ENCODE results near the gene IQGAP1.

IQGAP1 gene

GRCh38 chr15:90352107-90352893 is 35.7 kb upstream of the IQGAP1 start, which contains the start of gene ZNF774:
TSS of gene ZNF774 (plus strand) at chr15:90352284. CDS start at chr15:90354661, 2,377 bp downstream.
- H3K9me3 ChIP-seq: no peaks in the 10 kb centered on the region
- peak; percentile 18 for TF ChIP-seq CTCF (IDR thresholded peaks at IDR 0.05)
- H3K4me3 ChIP-seq (ENCODE audit: low read depth in 1 of 2, low read length in 1 of 2): peak within 1 kb of the TSS; percentile 67 to 91
- H3K27ac ChIP-seq: no peak within 1 kb of the TSS
- H3K4me1 ChIP-seq (ENCODE audit: control insufficient read depth in 1 of 2, insufficient read depth in 1 of 2, low read depth in 1 of 2, low read length in 1 of 2): peaks cover 12 to 13% of the 10 kb centered on the region in 2 experiments
- H3K36me3 ChIP-seq: no peaks in the 10 kb centered on the region
- H3K27me3 ChIP-seq: peaks cover 18% of the 10 kb centered on the region

GRCh38 chr15:90354986-90355385 is 33.1 kb upstream of the IQGAP1 start:
- H3K9me3 ChIP-seq: no peaks in the 10 kb centered on the region
- H3K36me3 ChIP-seq: no peaks in the 10 kb centered on the region
- no peak for TF ChIP-seq CTCF (IDR thresholded peaks at IDR 0.05)
- H3K4me3 ChIP-seq (ENCODE audit: low read depth in 1 of 2, low read length in 1 of 2): no peak overlapping the region
- H3K4me1 ChIP-seq (ENCODE audit: control insufficient read depth in 1 of 2, insufficient read depth in 1 of 2, low read depth in 1 of 2, low read length in 1 of 2): peaks cover 12 to 13% of the 10 kb centered on the region in 2 experiments
- no peak overlapping the region for H3K27ac ChIP-seq
- peaks cover 18% of the 10 kb centered on the region for H3K27me3 ChIP-seq

DNA sequence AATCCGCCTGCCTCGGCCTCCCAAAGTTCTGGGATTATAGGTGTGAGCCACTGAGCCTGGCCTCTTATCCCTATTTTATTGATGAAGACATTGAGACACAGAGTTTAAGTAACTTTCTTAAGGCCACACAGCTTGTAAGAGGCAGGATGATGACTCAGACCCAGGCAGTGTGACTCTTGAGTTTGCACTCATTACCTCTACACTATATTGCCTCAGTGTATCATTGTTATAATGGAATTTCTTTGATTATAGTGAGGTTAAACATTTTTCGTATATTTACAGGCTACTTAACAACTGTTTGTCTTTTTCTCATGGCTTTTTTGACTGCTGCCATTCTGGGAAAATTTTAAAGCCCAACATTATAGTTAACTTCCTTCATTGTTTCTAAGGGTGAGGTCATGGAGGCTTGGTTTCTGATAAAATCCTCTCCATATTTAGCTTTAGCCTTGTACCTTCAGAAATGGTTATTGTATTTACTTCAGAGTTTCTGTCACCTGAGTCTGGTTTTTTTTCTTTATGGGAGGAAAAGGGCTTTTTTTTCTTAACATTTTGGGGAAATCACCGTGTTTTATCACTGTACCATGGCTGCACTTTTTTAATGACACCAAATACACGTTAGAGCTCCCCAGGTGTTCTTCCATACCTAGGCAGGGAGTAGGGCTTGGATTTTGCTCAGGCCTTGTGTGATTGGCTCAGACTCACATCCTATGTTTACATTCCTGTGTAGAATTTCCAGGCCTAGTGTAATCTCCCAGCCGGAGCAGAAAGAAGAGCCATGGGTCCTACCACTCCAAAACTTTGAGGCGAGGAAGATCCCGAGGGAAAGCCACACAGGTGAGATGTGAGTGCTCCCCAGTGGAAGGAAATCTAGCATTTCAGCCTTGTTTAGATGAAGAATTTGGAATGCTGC is 29.7 kb upstream of the IQGAP1 start:
- TF ChIP-seq CTCF (IDR thresholded peaks at IDR 0.05): no peak
- no peak overlapping the region for H3K4me3 ChIP-seq (ENCODE audit: low read depth in 1 of 2, low read length in 1 of 2)
- no peak overlapping the region for H3K27ac ChIP-seq
- H3K4me1 ChIP-seq (ENCODE audit: control insufficient read depth in 1 of 2, insufficient read depth in 1 of 2, low read depth in 1 of 2, low read length in 1 of 2): peaks cover 0 to 5% of the 10 kb centered on the region in 2 experiments
- H3K36me3 ChIP-seq: no peaks in the 10 kb centered on the region
- H3K27me3 ChIP-seq: peaks cover 9% of the 10 kb centered on the region
- H3K9me3 ChIP-seq: no peaks in the 10 kb centered on the region

- no peak for TF ChIP-seq CTCF (IDR thresholded peaks at IDR 0.05)
- H3K4me3 ChIP-seq (ENCODE audit: low read depth in 1 of 2, low read length in 1 of 2): no peak overlapping the region
- H3K27me3 ChIP-seq: peaks cover 14% of the 10 kb centered on the region
- H3K27ac ChIP-seq: no peak overlapping the region
- H3K4me1 ChIP-seq (ENCODE audit: control insufficient read depth in 1 of 2, insufficient read depth in 1 of 2, low read depth in 1 of 2, low read length in 1 of 2): peaks cover 0 to 5% of the 10 kb centered on the region in 2 experiments
- no peaks in the 10 kb centered on the region for H3K9me3 ChIP-seq
- H3K36me3 ChIP-seq: no peaks in the 10 kb centered on the region
Observed at GRCh38 chr15:90360746-90361145, 27.3 kb upstream of the IQGAP1 start.

GRCh38 chr15:90362936-90363212 is 25.2 kb upstream of the IQGAP1 start:
- Histone ChIP-seq H3K27ac (no peak overlapping the region), H3K9me3 (no peaks in the 10 kb centered on the region)
- no peak for TF ChIP-seq CTCF (IDR thresholded peaks at IDR 0.05)

More at GRCh38 chr15:90362936-90363212, 25.2 kb upstream of the IQGAP1 start:
- Histone ChIP-seq H3K36me3 (no peaks in the 10 kb centered on the region), H3K4me3 (ENCODE audit: low read depth in 1 of 2, low read length in 1 of 2) (no peak overlapping the region), H3K4me1 (ENCODE audit: control insufficient read depth in 1 of 2, insufficient read depth in 1 of 2, low read depth in 1 of 2, low read length in 1 of 2) (peaks cover 0 to 5% of the 10 kb centered on the region in 2 experiments), H3K27me3 (peaks cover 18% of the 10 kb centered on the region)

Measured in neutrophil (primary cell).